GM12878 (cell line): ENCODE data around the gene EMILIN3. TPM values are rescaled to one million over a fixed set of nuclear protein-coding genes. Genes with fewer than 3 reads are reported as not detected.

Experiments
- ATAC-seq: fragments of 200-7000 bp; cut with Tn5 transposase; 3 replicates; pipeline ENCODE4 v1.9.1; 2020; ENCODE audit warnings: mild to moderate bottlenecking, moderate library complexity
- BruUV-seq: library from RNA; stranded (reverse); fragments of 400-500 nt; replicated peaks from 2 replicates; lab custom pipeline; 2021; lab: Mats Ljungman, UMichigan
- CTCF ChIA-PET: fragments of 300-600 bp; sonication (Branson Sonifier 250); formaldehyde crosslinking; extraction: SDS; loops from one replicate; lab custom pipeline; 2021; ENCODE audit warnings: inconsistent platforms; lab: Yijun Ruan, JAX
- POLR2A ChIA-PET: fragments of 350-600 bp; formaldehyde crosslinking; extraction: SDS; loops from one replicate; lab custom pipeline; 2021; ENCODE audit warnings: inconsistent platforms; lab: Charles Lee
- RAD21 ChIA-PET: fragments of 300-600 bp; sonication (Branson Sonifier 250); formaldehyde crosslinking; loops from one replicate; lab custom pipeline; 2023; ENCODE audit warnings: antibody characterized with exemption; ENCODE audit not compliant: unreplicated experiment; lab: Charles Lee
- SMC1A ChIA-PET: fragments of 300-600 bp; sonication (Branson Sonifier 250); formaldehyde crosslinking; loops from one replicate; lab custom pipeline; 2023; ENCODE audit not compliant: unreplicated experiment, uncharacterized antibody; lab: Charles Lee
- DNase-seq: peaks from one replicate; pipeline ENCODE4 v3.0.0-alpha.2; 2011; ENCODE audit warnings: low read depth, low spot score
- FAIRE-seq: peaks from 3 replicates; lab custom pipeline; 2011; peaks lifted over from hg19 to GRCh38; lab: Jason Lieb, UNC
- H2AFZ ChIP-seq: 2 replicates; pipeline ENCODE4 v1.6.0; 2011; ENCODE audit warnings: low read depth, low read length, control low read depth; ENCODE audit not compliant: control insufficient read depth
- H3K27ac ChIP-seq: 2 replicates; pipeline ENCODE4 v1.5.1; 2011; ENCODE audit warnings: control low read depth; ENCODE audit not compliant: control insufficient read depth, insufficient read depth
- H3K27me3 ChIP-seq, 2 experiments: replicated peaks in 1 of 2; 2 replicates each; pipeline versions ENCODE4 v1.6.0 to v1.6.1; 2011; ENCODE audit warnings: low read length in 1 of 2; ENCODE audit not compliant: control insufficient read depth in 2 of 2, insufficient read depth in 2 of 2
- H3K36me3 ChIP-seq, 2 experiments: 2 replicates each; pipeline ENCODE4 v1.5.1; 2011; ENCODE audit warnings: low read length in 1 of 2; ENCODE audit not compliant: control insufficient read depth in 2 of 2, insufficient read depth in 2 of 2
- H3K4me1 ChIP-seq: 2 replicates; pipeline ENCODE4 v1.6.1; 2011; ENCODE audit warnings: mild to moderate bottlenecking, low read length, moderate library complexity, mixed read lengths; ENCODE audit not compliant: control insufficient read depth, insufficient read depth
- H3K4me2 ChIP-seq: 2 replicates; pipeline ENCODE4 v1.6.0; 2011; ENCODE audit warnings: control low read depth; ENCODE audit not compliant: control insufficient read depth, insufficient read depth
- H3K4me3 ChIP-seq: fragments of 200-600 bp; sonication (generic); 2 replicates; pipeline ENCODE4 v1.5.1; 2016
- H3K79me2 ChIP-seq: 2 replicates; pipeline ENCODE4 v1.6.0; 2011; ENCODE audit warnings: low read length; ENCODE audit not compliant: control insufficient read depth, insufficient read depth
- H3K9ac ChIP-seq: 2 replicates; pipeline ENCODE4 v1.8.0; 2011; ENCODE audit warnings: low read length, control low read depth, mixed read lengths; ENCODE audit not compliant: control insufficient read depth, insufficient read depth
- H3K9me3 ChIP-seq: replicated peaks from 3 replicates; pipeline ENCODE4 v1.5.1; 2011; ENCODE audit warnings: mild to moderate bottlenecking, low read length; ENCODE audit not compliant: control insufficient read depth, insufficient read depth
- H4K20me1 ChIP-seq: 2 replicates; pipeline ENCODE4 v1.6.0; 2011; ENCODE audit not compliant: control insufficient read depth, insufficient read depth
- ASH2L ChIP-seq: fragments of 300-600, 200-600 bp; sonication (generic); IDR thresholded peaks from 2 replicates; pipeline ENCODE4 v1.6.1; 2017; ENCODE audit warnings: low read depth, mild to moderate bottlenecking, borderline replicate concordance
- BCL3 ChIP-seq: IDR thresholded peaks from 2 replicates; pipeline ENCODE4 v1.6.1; 2011; ENCODE audit warnings: borderline replicate concordance, low read depth, mild to moderate bottlenecking, moderate library complexity, low read length; ENCODE audit not compliant: insufficient read depth, poor library complexity, severe bottlenecking
- CHD4 ChIP-seq: fragments of 200-600 bp; sonication (generic); IDR thresholded peaks from 2 replicates; pipeline ENCODE4 v1.6.1; 2016; ENCODE audit warnings: mild to moderate bottlenecking
- CTCF ChIP-seq, 3 experiments: IDR thresholded peaks in 2 of 3; conservative IDR thresholded peaks in 1 of 3; 2 replicates each; pipeline ENCODE4 v1.5.1; 2011; ENCODE audit warnings: low read depth in 3 of 3, low read length in 3 of 3, mild to moderate bottlenecking in 3 of 3, control low read depth in 2 of 3, moderate library complexity in 2 of 3, inconsistent platforms in 1 of 3, mixed read lengths in 1 of 3; ENCODE audit not compliant: control insufficient read depth in 2 of 3, insufficient read depth in 1 of 3; ENCODE audit errors: extremely low read depth in 1 of 3
- JUNB ChIP-seq: IDR thresholded peaks from 2 replicates; pipeline ENCODE4 v1.6.1; 2016; ENCODE audit warnings: antibody characterized with exemption, mild to moderate bottlenecking
- NR2F1 ChIP-seq: fragments of 450-650 bp; conservative IDR thresholded peaks from 2 replicates; pipeline ENCODE4 v1.6.1; 2017; ENCODE audit warnings: mild to moderate bottlenecking
- TBL1XR1 ChIP-seq: IDR thresholded peaks from 2 replicates; pipeline ENCODE4 v1.6.1; 2012; ENCODE audit warnings: low read depth, low read length, improper control_type of control experiment
- YY1 ChIP-seq: IDR thresholded peaks from 2 replicates; pipeline ENCODE4 v1.6.1; 2011; ENCODE audit warnings: low read depth, mild to moderate bottlenecking, low read length
- ZSCAN29 ChIP-seq: fragments of 450-650 bp; IDR thresholded peaks from 2 replicates; pipeline ENCODE4 v1.6.1; 2017; ENCODE audit warnings: mild to moderate bottlenecking, moderate library complexity
- WGBS: methylation state at CpG from one replicate; pipeline ENCODE4 v1.1.6; 2016; ENCODE audit warnings: low lambda C conversion rate; ENCODE audit not compliant: insufficient replicate concordance, insufficient coverage; ENCODE audit errors: missing lambda C conversion rate; 5-methylcytosine and 5-hydroxymethylcytosine counted together
- in situ Hi-C: fragments of 300-500 bp; cut with MboI; formaldehyde crosslinking; loops from 9 replicates; pipeline ENCODE4 v1.14.3; 2018; ENCODE audit warnings: mixed read lengths
- intact Hi-C: fragments of 100-400 bp; cut with micrococcal nuclease; formaldehyde crosslinking; loops from one replicate; pipeline ENCODE4 v1.14.2; 2022; ENCODE audit not compliant: unreplicated experiment
- polyA plus RNA-seq, 11 experiments: library from polyadenylated mRNA; depleted of rRNA in 4 of 11; unstranded in 6 of 11; stranded (reverse) in 5 of 11; fragments of >200 nt; fragmentation: Nextera tagmentation in 4 of 11; fragmentation: Illumina TruSeq in 1 of 11; extraction: Ambion mirVana in 4 of 11; extraction: Trizol in 1 of 11; gene quantifications; 1 replicate in 1 of 11; 2 replicates in 10 of 11; pipeline versions ENCODE4 v1.2.1 to v1.2.3, GENCODE V29; 2011 to 2016; ENCODE audit warnings: inconsistent platforms in 2 of 11, missing spikeins in 2 of 11, low read depth in 1 of 11
- total RNA-seq, 4 experiments: library from RNA; depleted of rRNA in 3 of 4; stranded (reverse); fragments of >200 nt in 3 of 4; fragmentation: Illumina TruSeq in 1 of 4; extraction: Trizol in 1 of 4; gene quantifications; 2 replicates each; pipeline versions ENCODE4 v1.2.1 to v1.2.3, GENCODE V29; 2013 to 2021

Gene EMILIN3
- total and polyA plus RNA-seq, 10 of the 15 experiments (the other 5 are each of a cell fraction or from before 2014, with no cell fraction given): not detected

- in situ Hi-C loops: no loop called here
- Histone ChIP-seq H4K20me1 (no peaks in the 10 kb centered on the region), H3K9ac (no peak overlapping the region), H3K4me3 (no peak overlapping the region), H3K36me3 (no peaks in the 10 kb centered on the region), H3K79me2 (no peaks in the 10 kb centered on the region), H3K4me1 (peaks cover 14% of the 10 kb centered on the region), H3K4me2 (no peak overlapping the region), H3K9me3 (no peaks in the 10 kb centered on the region), H3K27ac (no peak overlapping the region), H2AFZ (no peak overlapping the region)
- RAD21 ChIA-PET: no interaction called here
- BruUV-seq: no TSS peak
- ATAC-seq (no peak), DNase-seq (no peak), FAIRE-seq (no peak)
- SMC1A ChIA-PET: no interaction called here
- intact Hi-C loops: no loop called here
- WGBS: 57% methylated on average over 11 of the region's 11 CpGs
- POLR2A ChIA-PET: no interaction called here
- CTCF ChIA-PET: interaction anchor here (1.2 kb wide), 1 partner anchor 239 kb away, joined by 3 read pairs; no protein-coding TSS in a partner anchor
- TF ChIP-seq CHD4: no peak
- TF ChIP-seq, all 136 proteins: peak for 0
- 0 out of 4 replicates have a peak, but pooled peaks cover 0 to 1% of the 10 kb centered on the region in 2 experiments for H3K27me3 ChIP-seq
Observed at GRCh38 chr20:41373251-41373783, 6.7 kb upstream of the EMILIN3 start.

GRCh38 chr20:41371371-41371770 lies 4.8 kb upstream of the EMILIN3 start:
- no peak for TF ChIP-seq TBL1XR1
- no peak for TF ChIP-seq YY1
- no peak for TF ChIP-seq NR2F1
- TF ChIP-seq CTCF (IDR thresholded peaks at IDR 0.05 in 2 of 3, conservative IDR thresholded peaks at IDR 0.05 in 1 of 3; ENCODE audit: control insufficient read depth in 2 of 3, extremely low read depth in 1 of 3, insufficient read depth in 1 of 3, low read depth in 3 of 3, low read length in 3 of 3): no peak
- no peak for TF ChIP-seq ZSCAN29
- no peak for TF ChIP-seq ASH2L
- no peak for TF ChIP-seq JUNB
- no peak for TF ChIP-seq BCL3
- Histone ChIP-seq H3K27me3 (peaks cover 0 to 9% of the 10 kb centered on the region in 2 experiments), H3K4me3 (no peak overlapping the region), H3K9me3 (no peaks in the 10 kb centered on the region), H4K20me1 (no peaks in the 10 kb centered on the region), H3K4me2 (no peak overlapping the region), H3K4me1 (peaks cover 14% of the 10 kb centered on the region), H2AFZ (no peak overlapping the region), H3K79me2 (no peaks in the 10 kb centered on the region), H3K36me3 (no peaks in the 10 kb centered on the region), H3K27ac (no peak overlapping the region), H3K9ac (no peak overlapping the region)
- intact Hi-C loops (no loop called here), in situ Hi-C loops (no loop called here)
- BruUV-seq: no TSS peak
- DNase-seq: no peak
- ATAC-seq: no peak
- WGBS: 23% methylated on average over 4 of the region's 4 CpGs
- POLR2A ChIA-PET: no interaction called here
- CTCF ChIA-PET: interaction anchor here (0.7 kb wide), 1 partner anchor 33 kb away, joined by 3 read pairs; no protein-coding TSS in a partner anchor
- SMC1A ChIA-PET: no interaction called here
- no peak for FAIRE-seq
- RAD21 ChIA-PET: no interaction called here
